HepG2 (cell line): ENCODE data around the gene LUZP1. TPM values are rescaled to one million over a fixed set of nuclear protein-coding genes. Genes with fewer than 3 reads are reported as not detected.

Experiments
- ATF2 ChIP-seq: sonication (generic); formaldehyde crosslinking; IDR thresholded peaks from 2 replicates; pipeline ENCODE4 v1.4.0; 2020; ENCODE audit warnings: missing genetic modification reagents
- ERF ChIP-seq: IDR thresholded peaks from 2 replicates; pipeline ENCODE4 v1.6.1; 2018; ENCODE audit warnings: missing biosample characterization, missing genetic modification reagents
- GATAD2A ChIP-seq: IDR thresholded peaks from 2 replicates; pipeline ENCODE4 v1.6.1; 2016
- GRHL1 ChIP-seq: sonication (generic); formaldehyde crosslinking; conservative IDR thresholded peaks from 2 replicates; pipeline ENCODE4 v1.8.0; 2022; ENCODE audit warnings: missing genetic modification reagents
- HMGA1 ChIP-seq: sonication (generic); formaldehyde crosslinking; conservative IDR thresholded peaks from 2 replicates; pipeline ENCODE4 v1.4.0; 2020; ENCODE audit warnings: missing genetic modification reagents
- MIXL1 ChIP-seq: IDR thresholded peaks from 2 replicates; pipeline ENCODE4 v1.6.1; 2016
- SOX5 ChIP-seq: IDR thresholded peaks from 2 replicates; pipeline ENCODE4 v1.6.1; 2016; ENCODE audit warnings: borderline replicate concordance
- STAG1 ChIP-seq: sonication (generic); formaldehyde crosslinking; IDR thresholded peaks from 2 replicates; pipeline ENCODE4 v1.4.0; 2020; ENCODE audit warnings: missing genetic modification reagents
- XRCC5 ChIP-seq: fragments of 200-400 bp; formaldehyde crosslinking; optimal IDR thresholded peaks from 2 replicates; pipeline ENCODE3; 2017; ENCODE audit warnings: mild to moderate bottlenecking, low read length
- ZFP36 ChIP-seq: fragments of 150-350 bp; IDR thresholded peaks from 2 replicates; pipeline ENCODE4 v1.6.1; 2018; ENCODE audit warnings: borderline replicate concordance, low read length, low read depth; ENCODE audit not compliant: partially characterized antibody
- ZNF136 ChIP-seq: sonication (generic); formaldehyde crosslinking; IDR thresholded peaks from 2 replicates; pipeline ENCODE4 v1.8.1; 2022; ENCODE audit warnings: low read depth, mild to moderate bottlenecking, moderate library complexity, missing genetic modification reagents
- ZNF318 ChIP-seq: sonication (generic); formaldehyde crosslinking; IDR thresholded peaks from 2 replicates; pipeline ENCODE4 v1.4.0; 2020; ENCODE audit warnings: mild to moderate bottlenecking, missing genetic modification reagents
- ZNF691 ChIP-seq: sonication (generic); formaldehyde crosslinking; IDR thresholded peaks from 2 replicates; pipeline ENCODE4 v1.4.0; 2020; ENCODE audit warnings: missing genetic modification reagents, low read depth, mild to moderate bottlenecking, borderline replicate concordance
- ZNF740 ChIP-seq: sonication (generic); formaldehyde crosslinking; IDR thresholded peaks from 2 replicates; pipeline ENCODE4 v1.4.0; 2020; ENCODE audit warnings: missing genetic modification reagents
- ZSCAN9 ChIP-seq: IDR thresholded peaks from 2 replicates; pipeline ENCODE4 v1.6.1; 2016; ENCODE audit warnings: borderline replicate concordance
- polyA plus RNA-seq, 8 experiments: library from polyadenylated mRNA; depleted of rRNA in 3 of 8; stranded (reverse) in 7 of 8; unstranded in 1 of 8; fragments of >200 nt; fragmentation: Illumina TruSeq in 4 of 8; extraction: Trizol in 4 of 8; gene quantifications; 2 replicates each; pipeline versions ENCODE4 v1.2.1 to v1.2.3, GENCODE V29; 2011 to 2016; ENCODE audit warnings: low read depth in 4 of 8, missing spikeins in 1 of 8, mixed read lengths in 1 of 8; ENCODE audit not compliant: insufficient read depth in 1 of 8
- total RNA-seq, 5 experiments: library from RNA; depleted of rRNA; stranded (reverse); fragments of >200 nt; fragmentation: Illumina TruSeq; extraction: Trizol; gene quantifications; 2 replicates each; pipeline ENCODE4 v1.2.3, GENCODE V29; 2016; ENCODE audit warnings: low read depth in 1 of 5

The LUZP1 gene
- total and polyA plus RNA-seq, 2 of the 13 experiments (the other 11 are each of a cell fraction or from before 2014, with no cell fraction given): 6.9 to 12.7 TPM

- TF ChIP-seq ZNF318 (CRISPR knock-in tag) (no peak), ZNF691 (CRISPR knock-in tag) (no peak), ZNF740 (CRISPR knock-in tag) (no peak), ZNF136 (CRISPR knock-in tag) (peak; percentile 81; the same call in 1 of the 2 replicates), MIXL1 (CRISPR knock-in tag) (0 out of 2 replicates have a peak, but pooled peaks have one; percentile 26), HMGA1 (CRISPR knock-in tag) (no peak), SOX5 (CRISPR knock-in tag) (0 out of 2 replicates have a peak, but pooled peaks have one; percentile 16), GATAD2A (CRISPR knock-in tag) (0 out of 2 replicates have a peak, but pooled peaks have one; percentile 14), ZFP36 (no peak), STAG1 (peak; percentile 97), XRCC5 (peak; percentile 34), ERF (CRISPR knock-in tag) (0 out of 2 replicates have a peak, but pooled peaks have one; percentile 24), GRHL1 (CRISPR knock-in tag) (no peak), ATF2 (CRISPR knock-in tag) (peak; percentile 43; the same call in 1 of the 2 replicates), ZSCAN9 (CRISPR knock-in tag) (peak; percentile 57; the same call in 1 of the 2 replicates)
Measured at GRCh38 chr1:23098463-23099170, 70.0 kb downstream of the LUZP1 start (continued).
